Measurements from ENCODE around the gene GBA2. TPM values are rescaled to one million over a fixed set of nuclear protein-coding genes. Genes with fewer than 3 reads are reported as not detected.

GBA2 gene
- total and polyA plus RNA-seq, 2 experiments from 2014 or later, result 135 to 157 TPM

- no peak for TF ChIP-seq CTCF (IDR thresholded peaks at IDR 0.05; ENCODE audit: low read depth, low read length)
- H3K27ac ChIP-seq, result peak overlapping the region; percentile 95
These were observed 57.7 kb downstream of the GBA2 start for GRCh38 chr9:35691334-35691650.

GRCh38 chr9:35690614-35691333 is 58.3 kb downstream of the GBA2 start:
- H3K36me3 ChIP-seq, result peaks cover under 1% of the 10 kb centered on the region
- DNase-seq (ENCODE audit: low read depth in 1 of 2, low spot score in 1 of 2), result peak; percentile 84 to 93
- no peaks in the 10 kb centered on the region for H3K27me3 ChIP-seq
- no peak for TF ChIP-seq CTCF (IDR thresholded peaks at IDR 0.05; ENCODE audit: low read depth, low read length)
- peak overlapping the region; percentile 67 for H3K4me3 ChIP-seq
- peaks cover 31% of the 10 kb centered on the region for H3K4me1 ChIP-seq (ENCODE audit: low read depth)
- H3K27ac ChIP-seq, result peak overlapping the region; percentile 95
- H3K9me3 ChIP-seq (ENCODE audit: low read depth), result no peaks in the 10 kb centered on the region

More at GRCh38 chr9:35691334-35691650, 57.7 kb downstream of the GBA2 start:
- Histone ChIP-seq H3K4me3 (peak overlapping the region; percentile 67), H3K4me1 (ENCODE audit: low read depth) (peaks cover 25% of the 10 kb centered on the region), H3K27me3 (no peaks in the 10 kb centered on the region), H3K9me3 (ENCODE audit: low read depth) (no peaks in the 10 kb centered on the region), H3K36me3 (no peaks in the 10 kb centered on the region)
- DNase-seq (ENCODE audit: low read depth in 1 of 2, low spot score in 1 of 2), result no peak

- Histone ChIP-seq H3K9me3 (ENCODE audit: low read depth) (no peaks in the 10 kb centered on the region), H3K27me3 (no peaks in the 10 kb centered on the region), H3K36me3 (peaks cover 6% of the 10 kb centered on the region), H3K4me1 (ENCODE audit: low read depth) (peaks cover 32% of the 10 kb centered on the region), H3K4me3 (peak overlapping the region; percentile 67), H3K27ac (peak overlapping the region; percentile 95)
- no peak for DNase-seq (ENCODE audit: low read depth in 1 of 2, low spot score in 1 of 2)
- no peak for TF ChIP-seq CTCF (IDR thresholded peaks at IDR 0.05; ENCODE audit: low read depth, low read length)
These were observed 58.8 kb downstream of the GBA2 start for GRCh38 chr9:35690294-35690613.

- H3K4me3 ChIP-seq, result peak within 1 kb of the TSS; percentile 67
- peaks cover 11% of the 10 kb centered on the region for H3K36me3 ChIP-seq
- no peaks in the 10 kb centered on the region for H3K27me3 ChIP-seq
- TF ChIP-seq CTCF (IDR thresholded peaks at IDR 0.05; ENCODE audit: low read depth, low read length), result no peak
- H3K27ac ChIP-seq, result peak within 1 kb of the TSS; percentile 95
- peak; percentile 93 to 95 for DNase-seq (ENCODE audit: low read depth in 1 of 2, low spot score in 1 of 2)
- H3K9me3 ChIP-seq (ENCODE audit: low read depth), result no peaks in the 10 kb centered on the region
- H3K4me1 ChIP-seq (ENCODE audit: low read depth), result peaks cover 32% of the 10 kb centered on the region
These were observed 59.3 kb downstream of the GBA2 start, which contains the start of gene TPM2 for GRCh38 chr9:35689542-35690293. Gene TPM2, minus strand, starts transcription at chr9:35689925. Its CDS starts 108 bp downstream, at chr9:35689817.

GRCh38 chr9:35688558-35689541 is 60.2 kb downstream of the GBA2 start:
- Histone ChIP-seq H3K36me3 (peaks cover 20% of the 10 kb centered on the region), H3K4me3 (peak overlapping the region; percentile 67), H3K9me3 (ENCODE audit: low read depth) (no peaks in the 10 kb centered on the region), H3K4me1 (ENCODE audit: low read depth) (peaks cover 32% of the 10 kb centered on the region), H3K27me3 (no peaks in the 10 kb centered on the region), H3K27ac (peak overlapping the region; percentile 95)
- TF ChIP-seq CTCF (IDR thresholded peaks at IDR 0.05; ENCODE audit: low read depth, low read length), result no peak
- peak in 1 of 2 donors; percentile 69 for DNase-seq (ENCODE audit: low read depth in 1 of 2, low spot score in 1 of 2)
